ENCODE measurements around the gene DDX1.

DNA sequence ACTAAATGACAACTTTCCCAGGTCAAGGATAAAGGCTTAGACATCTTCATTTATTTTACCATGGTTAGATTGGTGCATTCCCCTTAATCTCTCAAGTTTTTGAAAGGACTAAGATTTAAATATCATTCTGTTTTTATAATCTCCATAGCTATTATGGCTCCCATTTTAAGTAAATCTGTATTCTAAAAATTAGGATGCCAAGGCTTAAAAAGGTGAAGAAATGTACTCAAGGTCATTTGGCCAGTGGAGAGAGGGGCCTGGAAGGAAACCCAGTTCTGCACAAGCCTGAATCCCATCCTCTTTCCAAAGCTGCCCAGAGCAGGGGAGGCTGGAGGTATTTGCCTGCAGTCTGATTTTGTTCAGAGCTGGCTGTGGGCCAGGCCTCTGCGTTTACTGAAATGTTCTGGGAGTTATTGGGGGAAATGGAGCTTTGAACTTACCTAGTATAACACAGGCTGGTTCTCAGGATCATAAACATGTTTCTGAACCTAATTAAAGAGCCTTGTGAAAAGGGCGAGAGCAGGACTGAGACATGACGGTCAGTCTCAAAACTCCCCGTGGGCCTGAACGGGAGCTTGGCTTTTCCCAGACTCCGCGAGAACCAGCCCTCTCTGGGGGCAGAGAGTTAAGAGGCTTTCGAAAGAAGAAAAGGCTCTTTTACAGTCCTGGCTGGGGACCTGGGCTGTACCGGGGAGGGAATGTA, 85.6 kb downstream of the DDX1 start:
- TF ChIP-seq, protein P1, sequence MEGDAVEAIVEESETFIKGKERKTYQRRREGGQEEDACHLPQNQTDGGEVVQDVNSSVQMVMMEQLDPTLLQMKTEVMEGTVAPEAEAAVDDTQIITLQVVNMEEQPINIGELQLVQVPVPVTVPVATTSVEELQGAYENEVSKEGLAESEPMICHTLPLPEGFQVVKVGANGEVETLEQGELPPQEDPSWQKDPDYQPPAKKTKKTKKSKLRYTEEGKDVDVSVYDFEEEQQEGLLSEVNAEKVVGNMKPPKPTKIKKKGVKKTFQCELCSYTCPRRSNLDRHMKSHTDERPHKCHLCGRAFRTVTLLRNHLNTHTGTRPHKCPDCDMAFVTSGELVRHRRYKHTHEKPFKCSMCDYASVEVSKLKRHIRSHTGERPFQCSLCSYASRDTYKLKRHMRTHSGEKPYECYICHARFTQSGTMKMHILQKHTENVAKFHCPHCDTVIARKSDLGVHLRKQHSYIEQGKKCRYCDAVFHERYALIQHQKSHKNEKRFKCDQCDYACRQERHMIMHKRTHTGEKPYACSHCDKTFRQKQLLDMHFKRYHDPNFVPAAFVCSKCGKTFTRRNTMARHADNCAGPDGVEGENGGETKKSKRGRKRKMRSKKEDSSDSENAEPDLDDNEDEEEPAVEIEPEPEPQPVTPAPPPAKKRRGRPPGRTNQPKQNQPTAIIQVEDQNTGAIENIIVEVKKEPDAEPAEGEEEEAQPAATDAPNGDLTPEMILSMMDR (conservative IDR thresholded peaks at IDR 0.05): no peak
- TF ChIP-seq EZH2 (IDR thresholded peaks at IDR 0.05; ENCODE audit: low read depth): no peak
